ENCODE measurements around the gene PIK3CA.
"Not testable (repeated sequence)": the region's sequence is repeated elsewhere in the genome, so short reads cannot be mapped to it uniquely, and the experiment has no call there.

PIK3CA gene

GRCh38 chr3:179200790-179201189 lies 52.6 kb downstream of the PIK3CA start:
- H3K79me2 ChIP-seq (ENCODE audit: low read length): peaks cover 10% of the 10 kb centered on the region
- H4K20me1 ChIP-seq (ENCODE audit: insufficient read depth, low read length): peaks cover 2% of the 10 kb centered on the region; the same call in 1 of the 2 replicates
- no peak overlapping the region for H3K27ac ChIP-seq (ENCODE audit: low read length)
- H3K27me3 ChIP-seq (replicated peaks; ENCODE audit: insufficient read depth, low read length): no peaks in the 10 kb centered on the region
- no peak overlapping the region for H2AFZ ChIP-seq (ENCODE audit: low read length)
- no peak overlapping the region for H3K4me3 ChIP-seq (ENCODE audit: low read length)
- H3K4me2 ChIP-seq (ENCODE audit: low read depth, low read length): no peak overlapping the region
- peaks cover 3% of the 10 kb centered on the region; the same call in 1 of the 2 replicates for H3F3A ChIP-seq (ENCODE audit: insufficient read depth, low read length)
- no peak overlapping the region for H3K9ac ChIP-seq (ENCODE audit: low read length)
- no peaks in the 10 kb centered on the region for H3K36me3 ChIP-seq (replicated peaks; ENCODE audit: insufficient read depth, low read length)
- TF ChIP-seq EZH2phosphoT487 (IDR thresholded peaks at IDR 0.05; ENCODE audit: low read length): no peak
- no peak for TF ChIP-seq EZH2 (optimal IDR thresholded peaks at IDR 0.05; ENCODE audit: low read depth, low read length)
- no peak for TF ChIP-seq CTCF (IDR thresholded peaks at IDR 0.05; ENCODE audit: low read length)
- no peaks in the 10 kb centered on the region for H3K9me3 ChIP-seq (replicated peaks; ENCODE audit: insufficient read depth, low read length)
- peaks cover 7% of the 10 kb centered on the region for H3K4me1 ChIP-seq (ENCODE audit: low read length)
- no peaks in the 10 kb centered on the region for H3K9me2 ChIP-seq (replicated peaks; ENCODE audit: insufficient read depth, low read length)
- no peak for DNase-seq

- not testable (repeated sequence) for H3K9me2 ChIP-seq (replicated peaks; ENCODE audit: insufficient read depth, low read length); H3K4me2 ChIP-seq (ENCODE audit: low read depth, low read length); DNase-seq; H3K9ac ChIP-seq (ENCODE audit: low read length); H3K4me1 ChIP-seq (ENCODE audit: low read length); H3K27me3 ChIP-seq (replicated peaks; ENCODE audit: insufficient read depth, low read length); H3K9me3 ChIP-seq (replicated peaks; ENCODE audit: insufficient read depth, low read length); H3K36me3 ChIP-seq (replicated peaks; ENCODE audit: insufficient read depth, low read length); H4K20me1 ChIP-seq (ENCODE audit: insufficient read depth, low read length); H2AFZ ChIP-seq (ENCODE audit: low read length); H3F3A ChIP-seq (ENCODE audit: insufficient read depth, low read length); H3K27ac ChIP-seq (ENCODE audit: low read length); H3K79me2 ChIP-seq (ENCODE audit: low read length); H3K4me3 ChIP-seq (ENCODE audit: low read length)
Observed at GRCh38 chr3:179215550-179215949, 67.4 kb downstream of the PIK3CA start.

GRCh38 chr3:179218213-179218612 lies 70.1 kb downstream of the PIK3CA start:
- not testable (repeated sequence) for H3K4me3 ChIP-seq (ENCODE audit: low read length); H3K4me2 ChIP-seq (ENCODE audit: low read depth, low read length); DNase-seq; H2AFZ ChIP-seq (ENCODE audit: low read length); H3K27ac ChIP-seq (ENCODE audit: low read length); H3K4me1 ChIP-seq (ENCODE audit: low read length); H3K27me3 ChIP-seq (replicated peaks; ENCODE audit: insufficient read depth, low read length); H3K9me2 ChIP-seq (replicated peaks; ENCODE audit: insufficient read depth, low read length); H3K9ac ChIP-seq (ENCODE audit: low read length); H3K9me3 ChIP-seq (replicated peaks; ENCODE audit: insufficient read depth, low read length); H3F3A ChIP-seq (ENCODE audit: insufficient read depth, low read length); H3K79me2 ChIP-seq (ENCODE audit: low read length); H3K36me3 ChIP-seq (replicated peaks; ENCODE audit: insufficient read depth, low read length); H4K20me1 ChIP-seq (ENCODE audit: insufficient read depth, low read length)

GRCh38 chr3:179223548-179223947 lies 75.4 kb downstream of the PIK3CA start:
- no peak for DNase-seq
- no peaks in the 10 kb centered on the region for H3K9me2 ChIP-seq (replicated peaks; ENCODE audit: insufficient read depth, low read length)
- no peaks in the 10 kb centered on the region for H3K4me1 ChIP-seq (ENCODE audit: low read length)
- no peaks in the 10 kb centered on the region for H3F3A ChIP-seq (ENCODE audit: insufficient read depth, low read length)
- no peak overlapping the region for H3K4me2 ChIP-seq (ENCODE audit: low read depth, low read length)
- no peak overlapping the region for H2AFZ ChIP-seq (ENCODE audit: low read length)
- H3K79me2 ChIP-seq (ENCODE audit: low read length): no peaks in the 10 kb centered on the region
- H3K36me3 ChIP-seq (replicated peaks; ENCODE audit: insufficient read depth, low read length): no peaks in the 10 kb centered on the region
- H3K27me3 ChIP-seq (replicated peaks; ENCODE audit: insufficient read depth, low read length): no peaks in the 10 kb centered on the region
- no peaks in the 10 kb centered on the region for H4K20me1 ChIP-seq (ENCODE audit: insufficient read depth, low read length)
- H3K9ac ChIP-seq (ENCODE audit: low read length): no peak overlapping the region
- H3K27ac ChIP-seq (ENCODE audit: low read length): no peak overlapping the region
- no peak for TF ChIP-seq CTCF (IDR thresholded peaks at IDR 0.05; ENCODE audit: low read length)
- no peak for TF ChIP-seq EZH2 (optimal IDR thresholded peaks at IDR 0.05; ENCODE audit: low read depth, low read length)
- TF ChIP-seq EZH2phosphoT487 (IDR thresholded peaks at IDR 0.05; ENCODE audit: low read length): no peak
- no peak overlapping the region for H3K4me3 ChIP-seq (ENCODE audit: low read length)
- no peaks in the 10 kb centered on the region for H3K9me3 ChIP-seq (replicated peaks; ENCODE audit: insufficient read depth, low read length)
